K562 (cell line): ENCODE measurements around the gene MARCHF9. TPM values are rescaled to one million over a fixed set of nuclear protein-coding genes. Genes with fewer than 3 reads are reported as not detected.

Experiments
- ELF1 ChIP-seq: fragments of 200-800 bp; sonication (Bioruptor generic); IDR thresholded peaks from 2 replicates; pipeline ENCODE4 v1.6.1; 2016; ENCODE audit warnings: missing genetic modification characterization, missing compliant biosample characterization
- HEY1 ChIP-seq: fragments of 250-450 bp; sonication (Bioruptor Pico); IDR thresholded peaks from 2 replicates; pipeline ENCODE4 v1.5.0; 2020; ENCODE audit warnings: mild to moderate bottlenecking, moderate library complexity, borderline replicate concordance
- MBD2 ChIP-seq: sonication (generic); IDR thresholded peaks from 2 replicates; pipeline ENCODE4 v1.6.1; 2016; ENCODE audit warnings: low read depth, borderline replicate concordance
- NEUROD1 ChIP-seq: fragments of 150-350 bp; IDR thresholded peaks from 2 replicates; pipeline ENCODE4 v1.6.1; 2014; ENCODE audit warnings: borderline replicate concordance, low read length, low read depth; ENCODE audit not compliant: partially characterized antibody
- PATZ1 ChIP-seq: fragments of 250-450 bp; sonication (Bioruptor Pico); IDR thresholded peaks from 2 replicates; pipeline ENCODE4 v1.5.0; 2020; ENCODE audit warnings: mild to moderate bottlenecking, borderline replicate concordance
- SIN3A ChIP-seq, 2 experiments: fragments of 150-350 bp in 1 of 2; IDR thresholded peaks; 2 replicates each; pipeline ENCODE4 v1.6.1; 2011 to 2016; ENCODE audit warnings: borderline replicate concordance in 2 of 2, low read depth in 2 of 2, low read length in 2 of 2, mild to moderate bottlenecking in 2 of 2, moderate library complexity in 2 of 2; ENCODE audit not compliant: control insufficient read depth in 1 of 2
- SNRNP70 ChIP-seq: fragments of 200-400 bp; formaldehyde crosslinking; optimal IDR thresholded peaks from 2 replicates; pipeline ENCODE3; 2017; ENCODE audit warnings: low read depth, low read length
- TFAM ChIP-seq: fragments of 250-450 bp; sonication (Bioruptor Pico); conservative IDR thresholded peaks from 2 replicates; pipeline ENCODE4 v1.5.0; 2021; ENCODE audit warnings: mild to moderate bottlenecking, moderate library complexity
- ZNF121 ChIP-seq: sonication (generic); formaldehyde crosslinking; conservative IDR thresholded peaks from 2 replicates; pipeline ENCODE4 v1.8.0; 2022; ENCODE audit warnings: missing genetic modification reagents
- ZNF395 ChIP-seq: fragments of 200-800 bp; sonication (Bioruptor generic); IDR thresholded peaks from 2 replicates; pipeline ENCODE4 v1.6.1; 2017; ENCODE audit warnings: missing genetic modification characterization, missing compliant biosample characterization
- polyA plus RNA-seq, 8 experiments: library from polyadenylated mRNA; depleted of rRNA in 4 of 8; stranded (reverse) in 5 of 8; unstranded in 3 of 8; fragments of >200 nt; fragmentation: Nextera tagmentation in 2 of 8; fragmentation: Illumina TruSeq in 1 of 8; extraction: Ambion mirVana in 2 of 8; extraction: Trizol in 1 of 8; gene quantifications; 2 replicates each; pipeline versions ENCODE4 v1.2.1 to v1.2.3, GENCODE V29; 2011 to 2014; ENCODE audit warnings: inconsistent platforms in 1 of 8, missing spikeins in 1 of 8
- total RNA-seq, 7 experiments: library from RNA; depleted of rRNA in 6 of 7; stranded (reverse); fragments of >200 nt in 6 of 7; fragmentation: Illumina TruSeq in 2 of 7; extraction: Trizol in 2 of 7; gene quantifications; 2 replicates each; pipeline versions ENCODE4 v1.2.1 to v1.2.3, GENCODE V29; 2011 to 2021; ENCODE audit warnings: low replicate concordance in 1 of 7
- TF ChIP-seq, protein P1 (sequence below): sonication (generic); formaldehyde crosslinking; IDR thresholded peaks from 2 replicates; pipeline ENCODE4 v1.8.0; 2022; ENCODE audit warnings: mild to moderate bottlenecking, low read depth, missing genetic modification reagents
- TF ChIP-seq, protein P2 (sequence below), 2 experiments: fragments of 250-450 bp in 1 of 2; fragments of 450-650 bp in 1 of 2; sonication (Bioruptor Pico) in 1 of 2; IDR thresholded peaks; 2 replicates each; pipeline versions ENCODE4 v1.6.1 to v1.8.0; 2016 to 2021; ENCODE audit warnings: mild to moderate bottlenecking in 2 of 2, moderate library complexity in 2 of 2, missing compliant biosample characterization in 1 of 2, missing genetic modification characterization in 1 of 2
- TF ChIP-seq, protein P3 (sequence below): sonication (generic); formaldehyde crosslinking; IDR thresholded peaks from 2 replicates; pipeline ENCODE4 v1.8.1; 2023; ENCODE audit warnings: mild to moderate bottlenecking, missing genetic modification reagents
- TF ChIP-seq, protein P4 (sequence below): IDR thresholded peaks from 3 replicates; pipeline ENCODE4 v1.6.1; 2011; ENCODE audit warnings: borderline replicate concordance, mild to moderate bottlenecking, moderate library complexity; ENCODE audit not compliant: insufficient read length; ENCODE audit errors: extremely low read depth

Gene MARCHF9
- total and polyA plus RNA-seq, 9 of the 15 experiments (the other 6 are each of a cell fraction or from before 2014, with no cell fraction given) = 0.80 to 12.4 (median 6.2) TPM

- TF ChIP-seq TFAM (no peak), HEY1 (CRISPR knock-in tag) (no peak), ZNF395 (CRISPR knock-in tag) (peak; percentile 49; the same call in 1 of the 2 replicates), PATZ1 (CRISPR knock-in tag) (no peak), SIN3A (IDR thresholded peaks at IDR 0.05; ENCODE audit: borderline replicate concordance in 2 of 2, control insufficient read depth in 1 of 2, low read depth in 2 of 2, low read length in 2 of 2) (peak in 1 of 2 experiments; percentile 27; a peak in 1 of 4 replicates), MBD2 (no peak), ZNF121 (CRISPR knock-in tag) (no peak), ELF1 (tag) (no peak), SNRNP70 (no peak), NEUROD1 (no peak)
- TF ChIP-seq, protein P1, sequence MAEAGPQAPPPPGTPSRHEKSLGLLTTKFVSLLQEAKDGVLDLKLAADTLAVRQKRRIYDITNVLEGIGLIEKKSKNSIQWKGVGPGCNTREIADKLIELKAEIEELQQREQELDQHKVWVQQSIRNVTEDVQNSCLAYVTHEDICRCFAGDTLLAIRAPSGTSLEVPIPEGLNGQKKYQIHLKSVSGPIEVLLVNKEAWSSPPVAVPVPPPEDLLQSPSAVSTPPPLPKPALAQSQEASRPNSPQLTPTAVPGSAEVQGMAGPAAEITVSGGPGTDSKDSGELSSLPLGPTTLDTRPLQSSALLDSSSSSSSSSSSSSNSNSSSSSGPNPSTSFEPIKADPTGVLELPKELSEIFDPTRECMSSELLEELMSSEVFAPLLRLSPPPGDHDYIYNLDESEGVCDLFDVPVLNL (CRISPR knock-in tag) = no peak
- TF ChIP-seq, protein P2, sequence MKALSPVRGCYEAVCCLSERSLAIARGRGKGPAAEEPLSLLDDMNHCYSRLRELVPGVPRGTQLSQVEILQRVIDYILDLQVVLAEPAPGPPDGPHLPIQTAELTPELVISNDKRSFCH (CRISPR knock-in tag; IDR thresholded peaks at IDR 0.05) = no peak
- TF ChIP-seq, protein P2 (tag; IDR thresholded peaks at IDR 0.05) = no peak
- TF ChIP-seq, protein P3, sequence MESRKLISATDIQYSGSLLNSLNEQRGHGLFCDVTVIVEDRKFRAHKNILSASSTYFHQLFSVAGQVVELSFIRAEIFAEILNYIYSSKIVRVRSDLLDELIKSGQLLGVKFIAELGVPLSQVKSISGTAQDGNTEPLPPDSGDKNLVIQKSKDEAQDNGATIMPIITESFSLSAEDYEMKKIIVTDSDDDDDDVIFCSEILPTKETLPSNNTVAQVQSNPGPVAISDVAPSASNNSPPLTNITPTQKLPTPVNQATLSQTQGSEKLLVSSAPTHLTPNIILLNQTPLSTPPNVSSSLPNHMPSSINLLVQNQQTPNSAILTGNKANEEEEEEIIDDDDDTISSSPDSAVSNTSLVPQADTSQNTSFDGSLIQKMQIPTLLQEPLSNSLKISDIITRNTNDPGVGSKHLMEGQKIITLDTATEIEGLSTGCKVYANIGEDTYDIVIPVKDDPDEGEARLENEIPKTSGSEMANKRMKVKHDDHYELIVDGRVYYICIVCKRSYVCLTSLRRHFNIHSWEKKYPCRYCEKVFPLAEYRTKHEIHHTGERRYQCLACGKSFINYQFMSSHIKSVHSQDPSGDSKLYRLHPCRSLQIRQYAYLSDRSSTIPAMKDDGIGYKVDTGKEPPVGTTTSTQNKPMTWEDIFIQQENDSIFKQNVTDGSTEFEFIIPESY = no peak
- TF ChIP-seq, protein P4, sequence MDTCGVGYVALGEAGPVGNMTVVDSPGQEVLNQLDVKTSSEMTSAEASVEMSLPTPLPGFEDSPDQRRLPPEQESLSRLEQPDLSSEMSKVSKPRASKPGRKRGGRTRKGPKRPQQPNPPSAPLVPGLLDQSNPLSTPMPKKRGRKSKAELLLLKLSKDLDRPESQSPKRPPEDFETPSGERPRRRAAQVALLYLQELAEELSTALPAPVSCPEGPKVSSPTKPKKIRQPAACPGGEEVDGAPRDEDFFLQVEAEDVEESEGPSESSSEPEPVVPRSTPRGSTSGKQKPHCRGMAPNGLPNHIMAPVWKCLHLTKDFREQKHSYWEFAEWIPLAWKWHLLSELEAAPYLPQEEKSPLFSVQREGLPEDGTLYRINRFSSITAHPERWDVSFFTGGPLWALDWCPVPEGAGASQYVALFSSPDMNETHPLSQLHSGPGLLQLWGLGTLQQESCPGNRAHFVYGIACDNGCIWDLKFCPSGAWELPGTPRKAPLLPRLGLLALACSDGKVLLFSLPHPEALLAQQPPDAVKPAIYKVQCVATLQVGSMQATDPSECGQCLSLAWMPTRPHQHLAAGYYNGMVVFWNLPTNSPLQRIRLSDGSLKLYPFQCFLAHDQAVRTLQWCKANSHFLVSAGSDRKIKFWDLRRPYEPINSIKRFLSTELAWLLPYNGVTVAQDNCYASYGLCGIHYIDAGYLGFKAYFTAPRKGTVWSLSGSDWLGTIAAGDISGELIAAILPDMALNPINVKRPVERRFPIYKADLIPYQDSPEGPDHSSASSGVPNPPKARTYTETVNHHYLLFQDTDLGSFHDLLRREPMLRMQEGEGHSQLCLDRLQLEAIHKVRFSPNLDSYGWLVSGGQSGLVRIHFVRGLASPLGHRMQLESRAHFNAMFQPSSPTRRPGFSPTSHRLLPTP = no peak
These were observed 18.8 kb upstream of the MARCHF9 start (continued) for GRCh38 chr12:57735952-57736740.
